SU-DHL-6 (cell line): Measurements from ENCODE around the gene CDH16.

ENCODE experiments used
- H2AFZ ChIP-seq: fragments of 200-600 bp; sonication (generic); 2 replicates; pipeline ENCODE4 v1.6.1; 2014; ENCODE audit warnings: low read depth, mild to moderate bottlenecking, moderate library complexity, mixed read lengths, antibody characterized with exemption, low read length; ENCODE audit not compliant: severe bottlenecking
- H3F3A ChIP-seq: fragments of 200-600 bp; shearing (Covaris generic); 2 replicates; pipeline ENCODE4 v1.6.0; 2016; ENCODE audit warnings: antibody characterized with exemption, mild to moderate bottlenecking; ENCODE audit not compliant: insufficient read depth
- H3K27ac ChIP-seq: fragments of 200-600 bp; sonication (generic); 2 replicates; pipeline ENCODE4 v1.5.1; 2016; ENCODE audit warnings: low read depth, mild to moderate bottlenecking, low read length, moderate library complexity, mixed read lengths
- H3K27me3 ChIP-seq: fragments of 200-600 bp; sonication (generic), shearing (Covaris generic); 2 replicates; pipeline ENCODE4 v1.6.0; 2014; ENCODE audit warnings: mild to moderate bottlenecking, low read length
- H3K36me3 ChIP-seq: fragments of 200-600 bp; sonication (generic); 2 replicates; pipeline ENCODE4 v1.6.1; 2014; ENCODE audit warnings: mild to moderate bottlenecking, low read length, mixed read lengths
- H3K4me2 ChIP-seq: fragments of 300-600, 200-600 bp; shearing (Covaris generic), sonication (generic); 2 replicates; pipeline ENCODE4 v1.6.0; 2014; ENCODE audit warnings: low read length, low read depth, mild to moderate bottlenecking; ENCODE audit not compliant: poor library complexity, severe bottlenecking
- H3K4me3 ChIP-seq: fragments of 200-600 bp; sonication (generic); 2 replicates; pipeline ENCODE4 v1.5.1; 2014; ENCODE audit warnings: antibody characterized with exemption, low read length, mild to moderate bottlenecking, mixed read lengths; ENCODE audit not compliant: insufficient read depth, poor library complexity, severe bottlenecking
- H3K79me2 ChIP-seq: fragments of 200-600 bp; sonication (generic); 2 replicates; pipeline ENCODE4 v1.6.1; 2014; ENCODE audit warnings: mild to moderate bottlenecking, low read length, moderate library complexity; ENCODE audit not compliant: insufficient read depth
- H3K9ac ChIP-seq: fragments of 200-600 bp; sonication (generic); 2 replicates; pipeline ENCODE4 v1.7.0; 2014; ENCODE audit warnings: mild to moderate bottlenecking, low read length
- H3K9me2 ChIP-seq: fragments of 200-600 bp; sonication (generic); replicated peaks from 2 replicates; pipeline ENCODE4 v1.6.1; 2014; ENCODE audit warnings: low read length; ENCODE audit not compliant: insufficient read depth
- H3K9me3 ChIP-seq: fragments of 200-600 bp; sonication (generic); 2 replicates; pipeline ENCODE4 v1.6.1; 2014; ENCODE audit warnings: low read length, mixed read lengths; ENCODE audit not compliant: insufficient read depth
- H4K20me1 ChIP-seq: fragments of 200-600 bp; sonication (generic); 2 replicates; pipeline ENCODE4 v1.6.1; 2014; ENCODE audit warnings: low read depth, mild to moderate bottlenecking, antibody characterized with exemption, low read length, moderate library complexity, mixed read lengths
- CTCF ChIP-seq: fragments of 200-600 bp; sonication (generic); IDR thresholded peaks from one replicate; pipeline ENCODE4 v1.5.1; 2017; ENCODE audit warnings: antibody characterized with exemption, mild to moderate bottlenecking, low read length, moderate library complexity; ENCODE audit not compliant: insufficient read depth, poor library complexity, severe bottlenecking
- EZH2phosphoT487 ChIP-seq: fragments of 200-600 bp; sonication (generic), shearing (Covaris generic); conservative IDR thresholded peaks from 2 replicates; pipeline ENCODE4 v1.6.1; 2018; ENCODE audit warnings: mild to moderate bottlenecking, antibody characterized with exemption, low read length, moderate library complexity, mixed read lengths

CDH16 gene

GRCh38 chr16:66950437-66950836 is 31.8 kb upstream of the CDH16 start:
- H3K27me3 ChIP-seq = no peaks in the 10 kb centered on the region
- H3K4me3 ChIP-seq = no peak overlapping the region
- TF ChIP-seq EZH2phosphoT487 = no peak
- no peak for TF ChIP-seq CTCF
- no peaks in the 10 kb centered on the region for H3K36me3 ChIP-seq
- no peaks in the 10 kb centered on the region for H3K9me3 ChIP-seq
- H2AFZ ChIP-seq = no peak overlapping the region
- H3K27ac ChIP-seq = no peak overlapping the region
- H3K9ac ChIP-seq = no peak overlapping the region
- H3F3A ChIP-seq = no peaks in the 10 kb centered on the region
- H4K20me1 ChIP-seq = no peaks in the 10 kb centered on the region
- H3K9me2 ChIP-seq = no peaks in the 10 kb centered on the region
- no peaks in the 10 kb centered on the region for H3K79me2 ChIP-seq
- no peak overlapping the region for H3K4me2 ChIP-seq

GRCh38 chr16:66949472-66949871 is 30.8 kb upstream of the CDH16 start:
- Histone ChIP-seq H3K27me3 (no peaks in the 10 kb centered on the region), H3K36me3 (no peaks in the 10 kb centered on the region), H3K4me3 (no peak overlapping the region), H3K79me2 (no peaks in the 10 kb centered on the region), H4K20me1 (no peaks in the 10 kb centered on the region), H3K27ac (no peak overlapping the region), H3K9ac (no peak overlapping the region), H3K9me3 (no peaks in the 10 kb centered on the region), H2AFZ (no peak overlapping the region), H3K9me2 (no peaks in the 10 kb centered on the region), H3K4me2 (no peak overlapping the region), H3F3A (no peaks in the 10 kb centered on the region)
- TF ChIP-seq CTCF (no peak), EZH2phosphoT487 (no peak)

- H3F3A ChIP-seq = no peaks in the 10 kb centered on the region
- no peak overlapping the region for H3K4me3 ChIP-seq
- no peaks in the 10 kb centered on the region for H3K36me3 ChIP-seq
- H3K9ac ChIP-seq = no peak overlapping the region
- TF ChIP-seq CTCF = no peak
- no peak for TF ChIP-seq EZH2phosphoT487
- H3K9me3 ChIP-seq = no peaks in the 10 kb centered on the region
- H2AFZ ChIP-seq = no peak overlapping the region
- no peaks in the 10 kb centered on the region for H3K27me3 ChIP-seq
- no peak overlapping the region for H3K27ac ChIP-seq
- no peak overlapping the region for H3K4me2 ChIP-seq
- H3K9me2 ChIP-seq = no peaks in the 10 kb centered on the region
- no peaks in the 10 kb centered on the region for H4K20me1 ChIP-seq
- H3K79me2 ChIP-seq = no peaks in the 10 kb centered on the region
Observed at GRCh38 chr16:66948837-66949225, 30.1 kb upstream of the CDH16 start.
